CD4-positive, alpha-beta T cell treated with Interferon gamma for 1 hour (primary cell): ENCODE data around the gene FGD5.

ENCODE experiments used
- DNase-seq: peaks from one replicate; pipeline ENCODE4 v3.0.0-alpha.2; 2020

FGD5 gene

DNA sequence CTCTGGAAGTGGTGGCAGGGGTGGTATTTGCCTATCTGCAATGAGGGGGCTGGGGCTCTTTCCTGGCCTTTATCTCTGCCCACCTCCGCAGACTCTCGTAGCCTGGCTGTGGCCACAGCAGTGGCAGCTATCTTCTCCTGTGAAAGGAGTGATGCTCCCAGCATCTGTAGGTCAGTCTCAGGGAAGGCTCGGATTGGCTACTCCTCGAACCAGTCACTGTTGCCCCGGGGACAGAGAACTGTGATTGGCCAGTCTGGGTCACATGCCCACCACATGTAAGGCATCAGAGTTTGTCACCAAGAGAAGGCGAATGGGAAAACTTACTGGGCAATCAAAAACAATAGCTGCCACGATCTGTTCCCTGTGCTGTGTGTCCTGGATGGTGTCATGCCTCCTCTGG, 30.1 kb upstream of the FGD5 start:
- no peak for DNase-seq

DNA sequence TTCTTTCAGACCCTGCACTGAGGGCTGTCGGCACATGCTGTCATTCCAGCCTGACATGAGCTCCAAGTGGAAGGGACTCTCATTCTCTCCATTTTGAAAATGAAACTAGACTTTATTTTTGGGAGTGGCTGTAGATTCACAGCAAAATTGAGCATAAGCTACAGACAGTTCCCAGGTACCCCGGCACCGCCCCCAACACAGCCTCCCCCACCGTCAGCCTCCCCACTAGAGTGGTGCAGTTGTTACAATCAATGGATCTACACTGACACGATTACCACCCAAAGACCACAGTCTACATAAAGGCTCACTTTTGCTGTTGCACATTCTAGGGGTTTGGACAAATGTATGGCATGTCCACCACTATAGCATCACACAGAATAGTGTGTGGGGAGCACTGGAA, 29.5 kb upstream of the FGD5 start:
- no peak for DNase-seq

DNA sequence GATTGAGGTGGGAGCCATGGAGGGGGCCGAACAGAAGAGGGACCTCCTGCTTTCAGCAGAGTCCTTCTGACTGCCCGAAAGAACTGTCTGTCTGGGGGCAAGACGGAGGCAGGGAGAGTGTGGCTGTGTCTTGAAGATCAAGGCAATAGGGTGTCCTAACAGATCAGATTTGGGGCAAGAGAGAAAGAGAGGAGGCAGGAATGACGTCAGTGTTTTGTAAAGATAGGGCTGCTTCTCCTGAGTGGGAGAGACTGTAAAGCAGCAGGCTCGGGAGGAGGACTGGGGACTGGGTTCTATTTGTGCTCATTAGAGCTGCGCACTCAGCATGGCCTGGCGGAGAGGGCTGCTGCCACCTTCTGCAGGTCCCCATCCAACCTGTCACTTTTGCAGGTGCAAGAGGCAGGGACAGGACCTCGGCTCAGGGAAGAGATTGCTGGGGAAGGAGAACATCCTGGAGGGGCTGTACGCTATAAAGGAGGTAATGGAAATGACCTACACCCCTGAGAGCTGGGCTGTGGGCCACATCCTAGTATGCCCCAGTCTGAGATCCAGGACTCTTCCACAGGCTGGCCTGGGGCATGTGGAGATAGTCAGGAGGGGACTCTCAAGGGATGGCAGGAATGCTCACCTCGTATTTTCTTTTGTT, 29.0 kb upstream of the FGD5 start:
- DNase-seq = no peak

DNA sequence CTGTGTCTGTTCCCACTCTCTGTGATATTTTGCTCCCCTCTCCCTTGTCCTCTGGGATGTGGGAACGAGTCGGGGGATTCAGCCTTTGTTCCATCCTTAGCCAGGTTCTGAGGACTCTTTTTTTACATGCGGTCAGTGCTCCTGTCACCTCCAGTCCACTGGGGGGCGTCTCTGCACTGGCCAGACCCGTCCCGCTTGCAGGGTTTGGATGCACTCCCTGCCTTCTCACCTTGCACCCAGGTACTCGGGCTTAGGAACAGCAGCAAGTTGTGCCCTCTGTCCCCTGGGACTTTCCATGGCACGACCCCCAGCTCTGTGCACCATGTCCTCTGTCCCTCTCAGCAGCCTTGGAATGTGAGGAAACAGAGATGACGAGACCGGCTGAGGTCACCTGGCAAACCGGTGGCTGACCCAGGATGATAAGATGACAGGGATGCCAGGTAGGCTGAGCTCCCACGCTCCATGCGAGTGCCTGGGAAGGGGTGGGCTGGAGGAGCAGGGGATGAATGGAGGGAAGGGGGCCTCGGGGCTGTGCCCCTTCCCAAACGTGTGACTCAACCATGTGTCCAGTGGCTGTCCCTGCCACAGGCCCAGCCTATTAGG, 27.3 kb upstream of the FGD5 start:
- DNase-seq = no peak

DNA sequence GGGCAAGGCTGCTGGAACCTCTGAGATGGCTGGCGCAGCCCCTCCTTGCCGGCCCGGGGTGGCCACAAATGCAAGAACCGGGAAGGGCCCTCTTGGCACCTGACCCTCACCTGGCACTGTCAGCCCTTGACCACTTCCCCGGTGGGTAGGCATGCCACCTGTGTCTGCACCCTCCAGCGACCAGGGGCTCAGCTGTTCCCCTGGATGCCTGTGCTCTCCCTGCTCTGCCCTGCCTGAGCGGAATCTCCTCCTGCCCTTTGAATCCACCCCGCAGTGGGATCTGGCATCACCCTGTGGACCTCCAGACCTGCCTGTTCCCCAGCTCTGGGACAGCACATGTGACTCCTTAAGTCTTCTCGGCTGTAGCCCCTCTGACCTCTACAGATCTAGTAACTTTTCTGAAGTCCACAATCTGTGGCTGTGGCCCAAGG, 26.1 kb upstream of the FGD5 start:
- no peak for DNase-seq

DNA sequence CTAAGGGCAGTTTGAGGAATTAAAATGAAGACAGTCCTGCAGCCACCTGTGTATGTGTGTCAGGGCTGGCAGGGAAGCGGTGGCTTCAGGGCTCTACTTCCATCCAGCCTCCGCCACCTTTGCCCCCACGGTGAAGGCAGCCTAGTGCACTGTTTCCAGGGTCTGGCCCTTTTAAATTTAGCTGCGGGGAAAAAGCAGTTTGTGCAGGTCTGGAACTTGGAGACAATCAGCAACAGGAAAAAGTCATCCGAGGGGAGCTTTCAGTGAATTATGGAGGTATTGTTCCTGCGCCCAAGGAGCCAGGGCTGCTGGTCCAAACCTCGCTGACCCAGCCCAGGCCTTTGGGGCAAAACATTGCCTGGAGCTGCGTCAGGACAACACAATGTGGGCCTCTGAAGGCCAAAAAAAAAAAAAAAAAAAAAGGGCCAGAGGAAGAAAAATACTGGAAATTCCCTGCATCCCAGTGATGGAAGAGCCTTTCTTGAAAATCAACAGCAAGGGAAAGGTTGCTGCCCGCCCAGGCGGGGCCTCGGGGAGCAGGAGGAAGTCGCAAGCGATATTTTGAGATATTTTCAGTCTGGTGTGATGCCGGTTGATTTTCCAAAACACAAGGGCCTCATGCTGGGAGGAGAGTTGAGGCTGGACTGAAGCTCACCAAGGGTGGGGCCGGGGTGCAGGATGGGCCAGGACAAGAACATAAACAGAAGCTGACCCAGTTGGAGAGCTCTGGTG, 25.5 kb upstream of the FGD5 start:
- no peak for DNase-seq

DNA sequence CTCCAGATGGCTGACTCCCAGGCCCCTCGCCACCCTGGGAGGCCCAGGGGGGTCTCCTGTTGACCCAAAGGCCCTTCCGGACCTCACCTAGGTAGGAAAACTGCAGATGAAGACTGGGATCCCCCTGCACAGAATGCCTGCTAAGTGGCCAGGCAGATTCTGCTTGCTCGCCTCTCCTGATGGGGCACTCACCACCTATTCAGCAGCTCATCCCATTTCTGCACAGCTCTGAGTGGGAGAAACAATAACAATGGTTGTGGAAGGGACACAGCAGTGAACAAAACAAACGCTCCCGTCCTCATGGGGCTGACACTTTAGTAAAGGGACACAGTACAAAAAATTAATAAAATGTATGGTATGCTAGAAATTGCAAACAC, 24.9 kb upstream of the FGD5 start:
- no peak for DNase-seq

DNA sequence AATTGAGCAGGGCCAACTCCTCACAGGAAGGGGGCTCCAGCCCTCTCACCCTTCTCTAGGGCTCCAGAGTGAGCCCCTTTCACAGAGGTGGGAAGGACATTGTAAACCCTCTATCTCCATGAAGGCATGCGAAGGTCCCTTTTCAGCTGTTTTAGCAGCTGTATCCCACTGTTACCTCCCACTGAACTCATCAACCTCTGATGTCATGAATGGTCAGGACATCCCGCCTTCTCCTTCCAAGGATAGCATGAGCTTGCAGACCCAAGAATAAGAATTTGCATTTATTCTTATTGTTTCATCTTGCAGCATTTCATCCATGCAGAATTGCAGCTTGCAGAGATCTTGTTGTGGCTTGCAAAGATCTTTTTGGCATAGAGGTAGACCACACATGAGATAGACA, 24.3 kb upstream of the FGD5 start:
- DNase-seq = no peak

DNA sequence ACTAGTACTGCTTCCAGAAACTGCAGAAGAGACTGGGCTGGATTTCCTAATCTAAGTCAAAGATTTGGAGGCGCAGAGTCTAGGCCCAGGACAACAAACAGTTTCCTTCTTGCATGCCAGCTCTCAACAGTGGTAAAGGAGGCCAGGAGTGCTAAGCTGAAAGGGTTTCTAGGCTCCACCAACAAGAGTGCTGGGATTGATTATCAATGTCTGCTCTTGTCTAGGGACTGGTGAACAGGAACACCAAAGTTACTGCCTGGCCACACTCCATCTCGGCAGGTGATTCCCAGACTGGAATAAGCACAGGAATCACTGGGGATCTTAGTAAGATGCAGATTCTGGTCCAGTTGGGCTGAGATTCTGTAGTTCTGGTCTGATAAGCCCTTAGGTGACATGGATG, 22.8 kb upstream of the FGD5 start:
- no peak for DNase-seq

DNA sequence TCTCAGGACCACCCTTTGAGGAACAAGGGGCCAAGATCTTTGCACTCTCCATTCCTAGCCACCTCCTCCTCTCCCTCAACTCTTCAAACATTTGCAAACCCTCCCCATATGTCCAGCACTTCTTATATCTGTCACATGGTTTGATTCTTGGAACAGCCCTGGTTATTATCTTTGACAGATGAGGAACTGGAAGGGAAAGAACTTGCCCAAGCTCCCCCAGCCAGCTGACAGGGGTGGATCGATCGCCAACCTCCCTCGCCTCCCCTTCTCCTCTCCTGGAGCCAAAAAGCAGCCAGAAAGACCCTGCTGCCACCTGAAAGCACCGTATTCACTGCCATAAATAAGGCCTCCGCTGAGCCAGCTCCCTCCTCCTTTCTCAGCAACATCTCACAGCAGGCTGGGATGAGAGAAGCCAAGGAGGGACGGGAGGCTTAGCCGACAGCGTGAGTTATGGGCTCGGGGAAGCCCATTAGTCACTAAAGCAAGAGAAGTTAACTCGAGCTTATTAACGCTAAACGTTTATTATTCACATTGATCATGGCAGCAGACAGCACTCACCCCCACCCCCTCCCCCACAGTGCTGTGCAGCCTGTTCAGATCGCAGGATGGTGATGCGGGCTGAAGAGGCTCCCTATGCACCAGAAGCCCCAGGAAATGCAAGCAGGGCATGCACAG, 22.2 kb upstream of the FGD5 start:
- no peak for DNase-seq

DNA sequence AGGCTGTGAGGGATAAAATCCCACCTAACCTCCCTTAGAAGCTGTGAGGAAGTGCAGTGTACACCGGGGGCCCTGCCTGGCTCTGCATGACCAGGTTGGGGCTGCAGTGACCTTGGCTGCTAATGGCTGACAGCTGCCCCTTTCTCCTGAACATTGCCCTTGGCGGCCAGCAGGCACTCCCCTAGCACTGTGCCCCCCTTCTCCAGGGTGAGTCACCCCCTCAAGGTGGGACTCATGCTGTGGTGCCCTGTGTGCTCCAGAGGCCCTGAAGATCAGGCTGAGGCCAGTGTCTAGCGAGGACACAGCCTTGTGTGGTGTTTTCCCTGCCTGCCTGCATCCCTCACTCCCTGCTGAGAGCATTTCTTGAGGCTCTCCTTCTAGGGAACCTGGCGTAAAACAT, 21.0 kb upstream of the FGD5 start:
- no peak for DNase-seq

DNA sequence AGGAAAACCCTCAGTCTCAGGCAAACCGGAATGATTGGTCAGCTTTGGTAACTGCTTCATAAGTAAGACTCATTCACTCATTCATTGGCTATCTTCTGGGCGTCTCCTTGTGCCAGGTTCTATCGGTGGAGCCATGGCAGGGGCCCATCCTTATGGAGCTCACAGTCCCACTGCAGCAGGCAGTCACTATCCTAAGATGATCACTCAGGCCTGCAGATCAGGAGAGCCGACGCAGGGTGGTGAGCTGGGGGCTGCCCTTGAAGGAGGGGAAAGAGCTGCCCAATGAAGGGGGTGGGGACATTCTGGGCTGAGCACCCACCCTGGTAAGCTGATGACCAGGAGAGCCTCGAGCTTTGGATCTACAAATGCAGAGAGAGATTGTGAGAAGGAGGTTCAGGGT, 20.5 kb upstream of the FGD5 start:
- no peak for DNase-seq

DNA sequence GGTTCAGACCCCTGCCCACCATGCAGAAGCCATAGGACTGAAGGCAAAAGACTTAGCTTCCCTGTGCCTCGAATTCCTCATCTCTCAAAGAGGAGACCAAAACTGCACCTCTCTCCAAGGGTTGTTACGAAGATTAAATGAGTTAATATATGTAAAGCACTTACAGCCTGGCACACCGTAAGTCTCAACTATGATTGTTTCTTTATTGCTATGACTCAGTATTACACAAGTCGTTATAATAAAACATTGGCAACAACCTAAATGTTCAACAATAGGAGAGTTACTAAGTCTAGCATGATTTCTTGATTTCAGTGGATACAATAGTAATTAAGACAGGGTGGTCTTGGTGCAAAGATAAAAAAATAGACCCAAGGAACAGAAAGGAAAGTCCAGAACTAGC, 19.6 kb upstream of the FGD5 start:
- no peak for DNase-seq

DNA sequence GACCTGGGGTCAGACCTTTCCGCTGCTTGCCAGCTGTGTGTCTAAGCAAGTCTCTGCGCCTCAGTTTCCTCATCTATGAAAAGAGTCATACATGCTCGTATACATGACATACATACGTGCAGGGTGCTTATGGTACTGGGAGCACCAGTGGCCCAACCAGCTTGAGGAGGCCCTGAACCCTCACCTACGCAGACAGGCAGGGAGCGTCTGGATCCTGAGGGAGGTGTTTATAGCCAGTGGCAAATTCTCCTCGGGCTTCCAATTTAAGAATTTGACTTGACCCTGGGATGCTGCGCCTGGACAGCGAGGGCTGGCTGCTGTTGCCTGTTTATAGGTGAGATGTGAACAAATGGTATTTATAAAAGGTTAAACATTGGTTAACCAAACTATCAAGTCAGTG, 17.7 kb upstream of the FGD5 start:
- no peak for DNase-seq

DNA sequence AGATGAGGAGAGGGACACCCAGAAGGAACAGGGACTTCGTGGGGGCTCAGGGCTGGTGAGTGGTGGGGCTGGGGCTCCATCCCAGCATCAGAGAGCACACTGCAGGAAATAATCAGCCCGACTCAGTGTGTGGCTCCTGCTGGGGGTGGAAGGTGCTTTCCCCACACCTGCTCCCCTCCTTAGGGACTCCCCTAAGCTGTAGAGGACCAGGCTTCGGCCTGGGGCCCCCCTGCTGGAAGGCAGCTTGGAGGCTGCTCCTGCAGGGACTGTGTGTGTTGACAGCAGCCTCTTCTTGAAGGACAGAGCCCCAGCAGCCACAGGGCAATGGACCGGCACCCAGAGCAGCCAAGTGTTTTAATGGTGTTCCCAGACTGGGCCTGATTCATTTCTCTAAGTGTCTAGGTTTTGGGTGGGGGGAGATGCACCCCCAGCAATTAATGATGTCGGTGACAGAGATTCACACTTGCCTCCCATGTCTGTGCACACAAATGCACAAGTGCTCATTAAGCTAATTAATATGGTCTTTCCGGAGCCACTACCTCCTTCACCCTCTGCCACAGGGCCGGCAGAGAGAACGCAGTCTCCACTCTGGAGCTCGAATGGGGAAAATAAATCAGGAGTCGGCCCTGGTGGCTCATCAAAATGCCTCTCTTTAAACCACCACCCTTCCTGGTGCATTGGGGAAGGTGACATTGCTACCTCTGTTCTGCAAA, 16.9 kb upstream of the FGD5 start:
- no peak for DNase-seq

DNA sequence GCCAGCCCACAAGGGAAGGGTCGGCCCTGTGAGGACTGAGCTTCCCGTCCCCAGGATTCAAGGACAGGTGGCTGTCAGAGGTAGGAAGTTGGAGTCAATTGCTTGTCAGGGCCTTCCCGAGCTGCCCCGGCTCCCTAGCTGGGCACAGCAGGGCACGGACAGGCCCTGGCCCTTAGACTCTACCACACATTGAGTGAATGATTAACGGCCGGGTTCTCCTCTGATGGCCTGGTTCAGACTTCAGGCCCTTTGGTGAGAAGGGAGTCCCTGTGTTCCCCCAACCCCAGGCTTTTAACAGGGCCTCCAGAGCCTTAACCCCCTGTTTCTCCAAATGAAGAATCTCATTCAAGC, 16.4 kb upstream of the FGD5 start:
- DNase-seq = no peak

DNA sequence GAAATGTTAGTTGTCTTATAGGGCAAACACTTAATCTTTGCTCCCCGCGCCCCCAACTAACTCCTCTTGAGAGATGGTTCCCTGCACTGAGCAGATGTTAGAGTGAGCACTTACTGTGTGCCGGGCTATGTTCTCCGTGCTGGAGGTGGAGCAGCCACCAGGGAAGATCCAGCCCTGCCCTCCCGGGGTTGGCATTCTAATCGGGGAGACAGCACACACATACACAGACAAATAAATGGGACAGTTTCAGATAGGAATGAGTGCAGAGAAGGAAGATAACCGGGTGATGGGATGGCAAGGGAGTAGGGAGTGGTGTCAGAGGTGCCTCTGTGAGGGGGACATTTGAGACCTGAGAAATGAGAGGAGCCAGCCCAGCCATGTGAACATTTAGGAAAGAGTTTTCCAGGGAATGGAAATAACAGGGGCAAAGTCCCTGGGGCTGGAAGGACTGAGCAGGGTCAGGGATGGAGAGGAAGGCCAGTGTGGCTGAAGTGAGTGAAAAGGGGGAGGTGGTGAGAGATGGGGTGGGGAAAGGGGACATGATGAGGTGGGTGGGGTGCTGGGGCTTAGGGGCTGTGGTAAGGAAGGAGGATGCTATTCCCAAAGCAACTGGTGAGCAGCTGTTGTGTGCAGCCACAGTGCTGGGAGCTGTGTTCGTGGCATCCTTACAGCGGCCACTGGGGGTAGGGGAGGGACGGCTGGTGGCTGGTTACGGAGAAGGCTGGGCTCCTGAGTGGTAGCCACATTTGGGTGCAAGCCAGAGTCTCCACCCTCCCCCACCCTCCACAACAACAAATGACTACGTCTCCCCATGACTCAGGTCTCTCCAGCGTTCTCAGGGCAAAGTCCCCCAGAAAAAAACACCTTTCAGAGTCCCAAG, 15.4 kb upstream of the FGD5 start:
- DNase-seq = no peak

DNA sequence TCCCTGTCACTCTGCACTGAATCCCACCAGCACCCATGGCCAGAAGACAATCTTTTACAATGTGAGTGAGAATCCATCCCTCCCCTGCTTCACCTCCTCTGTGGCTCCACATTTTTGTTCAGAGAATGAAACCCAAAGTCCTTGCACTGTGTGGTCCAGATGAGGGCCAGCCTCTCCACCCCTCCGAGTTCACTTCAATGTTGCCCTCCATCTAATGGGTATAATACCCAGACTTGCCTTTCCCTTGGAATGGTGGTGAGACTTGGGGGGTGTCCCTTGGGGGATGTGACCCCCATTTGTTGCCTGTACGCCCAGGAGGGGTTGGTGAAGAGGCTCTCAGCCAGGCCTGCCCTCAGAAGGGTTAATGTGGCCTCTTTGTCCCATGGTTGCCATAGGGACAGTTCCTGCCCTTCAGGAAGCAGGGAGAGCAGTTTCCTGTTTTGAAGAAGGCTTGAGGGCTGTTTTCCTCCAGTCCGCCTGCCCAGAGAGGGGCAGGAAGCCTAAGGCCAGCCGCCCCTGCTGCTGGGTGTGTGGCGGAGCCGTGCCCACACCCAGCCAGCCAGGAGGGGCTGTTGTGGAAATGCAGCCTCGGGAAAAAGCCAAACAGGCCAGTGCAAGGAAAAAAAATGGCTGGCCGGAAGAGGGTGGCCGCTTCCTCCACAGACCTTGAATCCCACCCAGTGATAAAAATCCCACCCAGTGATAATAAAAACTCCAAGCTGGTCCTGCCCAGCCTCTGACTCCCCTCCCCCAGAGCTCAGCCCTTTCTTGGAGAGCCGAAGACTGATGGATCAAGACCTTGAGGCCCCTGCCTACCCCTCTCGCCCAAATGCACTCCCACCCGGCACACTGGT, 14.6 kb upstream of the FGD5 start:
- DNase-seq = no peak

DNA sequence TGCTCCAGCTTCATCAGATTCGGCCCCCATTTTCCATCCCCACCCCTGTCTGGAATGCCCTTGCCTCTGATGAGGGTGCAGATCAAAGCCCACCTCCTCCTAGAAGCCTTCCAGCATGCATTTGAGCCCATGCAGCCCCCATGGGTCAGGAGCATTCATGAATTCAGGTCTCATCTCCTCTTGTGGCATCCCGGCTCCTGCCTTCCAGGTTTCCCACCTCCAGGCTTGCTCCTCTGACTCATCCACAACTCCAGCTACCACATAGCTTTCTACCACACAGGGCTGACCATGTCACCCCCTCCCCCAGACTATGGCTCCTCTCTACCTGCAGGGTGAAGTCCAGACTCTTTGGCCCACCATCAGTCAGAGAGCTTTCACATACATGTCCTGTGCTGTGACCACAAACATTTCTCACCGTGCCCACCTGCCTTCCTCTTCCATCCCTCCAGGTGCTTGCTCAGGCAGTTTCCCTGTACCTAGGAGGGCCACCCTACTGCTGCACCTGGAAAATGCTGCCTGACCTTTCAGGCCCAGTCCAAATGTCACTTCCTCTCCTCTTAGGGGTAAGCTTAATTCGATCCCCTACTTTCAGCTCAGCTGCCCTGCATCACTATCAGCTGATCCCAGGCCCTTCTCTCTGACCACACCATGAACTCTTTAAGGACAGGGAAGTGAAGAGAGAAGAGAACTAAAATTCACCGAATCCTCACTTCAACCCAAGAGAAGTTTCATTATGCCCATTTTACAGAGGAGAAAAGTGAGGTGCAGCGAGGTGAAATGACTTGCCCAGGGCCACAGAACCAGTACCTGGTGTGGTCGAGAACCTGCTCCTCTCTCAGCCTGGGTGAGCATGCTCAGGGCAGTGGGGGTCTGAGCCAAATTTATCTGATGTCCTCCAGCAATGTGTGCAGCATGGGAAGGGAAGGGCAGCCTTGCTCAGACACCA, 13.7 kb upstream of the FGD5 start:
- no peak for DNase-seq

DNA sequence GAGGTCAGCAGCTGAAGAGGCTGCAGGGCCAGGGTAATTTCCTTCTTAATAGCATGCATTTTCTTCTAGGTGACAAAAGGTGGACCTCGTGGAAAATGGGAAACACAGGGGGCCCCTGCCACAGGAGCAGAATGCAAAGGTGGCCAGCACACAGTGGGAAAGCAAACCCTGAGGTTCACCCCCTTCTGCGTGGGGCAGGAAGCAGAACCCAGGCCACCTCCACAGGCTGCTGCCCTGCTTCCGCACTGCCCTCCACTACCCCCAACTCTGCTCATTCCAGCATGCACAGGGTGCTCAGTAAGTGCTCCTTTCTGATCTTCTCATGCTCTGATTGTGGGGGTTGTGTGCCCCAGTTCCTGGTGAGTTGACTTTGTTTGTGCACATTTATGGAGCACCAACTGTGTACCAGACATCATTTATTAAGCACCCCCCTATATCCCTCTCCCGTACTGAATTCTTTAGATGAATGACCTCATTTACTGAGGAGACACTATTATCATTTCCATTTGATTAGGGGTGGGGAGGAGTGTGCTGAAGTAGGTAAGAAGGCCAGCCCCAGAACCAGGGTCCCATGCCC, 12.7 kb upstream of the FGD5 start:
- no peak for DNase-seq
